Neuronal stem cell (in vitro differentiated cells): ENCODE data around the gene AHCTF1.

Experiments used
- DNase-seq: peaks from one replicate; pipeline ENCODE4 v3.0.0-alpha.2; 2013; ENCODE audit warnings: low spot score
- H2AFZ ChIP-seq: one replicate; pipeline ENCODE4 v1.6.1; 2013; ENCODE audit warnings: mild to moderate bottlenecking, low read length, inconsistent platforms
- H2AK5ac ChIP-seq: 2 replicates; pipeline ENCODE4 v1.6.1; 2013; ENCODE audit warnings: low read depth, mild to moderate bottlenecking, inconsistent platforms, low read length, moderate library complexity, mixed read lengths
- H2BK120ac ChIP-seq: 2 replicates; pipeline ENCODE4 v1.6.1; 2013; ENCODE audit warnings: low read depth, mild to moderate bottlenecking, inconsistent platforms, low read length, moderate library complexity, mixed read lengths
- H2BK12ac ChIP-seq: one replicate; pipeline ENCODE4 v1.6.1; 2013; ENCODE audit warnings: low read length, inconsistent platforms
- H2BK15ac ChIP-seq: 2 replicates; pipeline ENCODE4 v1.6.1; 2013; ENCODE audit warnings: mild to moderate bottlenecking, low read length, inconsistent platforms, mixed read lengths
- H2BK5ac ChIP-seq: one replicate; pipeline ENCODE4 v1.6.1; 2013; ENCODE audit warnings: inconsistent platforms, mild to moderate bottlenecking, low read length, moderate library complexity
- H3K14ac ChIP-seq: one replicate; pipeline ENCODE4 v1.6.1; 2013; ENCODE audit warnings: low read length, inconsistent platforms
- H3K18ac ChIP-seq: 2 replicates; pipeline ENCODE4 v1.6.1; 2013; ENCODE audit warnings: low read length, inconsistent platforms
- H3K23ac ChIP-seq: 2 replicates; pipeline ENCODE4 v1.6.1; 2013; ENCODE audit warnings: low read depth, mild to moderate bottlenecking, mixed read lengths, low read length, inconsistent platforms; ENCODE audit not compliant: poor library complexity
- H3K27ac ChIP-seq: replicated peaks from 3 replicates; pipeline ENCODE4 v1.5.1; 2013; ENCODE audit warnings: low read length, inconsistent platforms
- H3K27me3 ChIP-seq, 3 experiments: 2 replicates each; pipeline ENCODE4 v1.6.1; 2013; ENCODE audit warnings: low read length in 3 of 3, mild to moderate bottlenecking in 2 of 3, inconsistent platforms in 1 of 3, low read depth in 1 of 3, mixed read lengths in 1 of 3, moderate library complexity in 1 of 3; ENCODE audit not compliant: control insufficient read depth in 3 of 3, insufficient read depth in 3 of 3
- H3K36me3 ChIP-seq, 2 donors: replicated peaks in 1 of 2; 2 replicates each; pipeline ENCODE4 v1.6.1; 2013; ENCODE audit warnings: low read length in 2 of 2; ENCODE audit not compliant: control insufficient read depth in 2 of 2, insufficient read depth in 2 of 2
- H3K4ac ChIP-seq: 2 replicates; pipeline ENCODE4 v1.6.1; 2013; ENCODE audit warnings: inconsistent platforms, mild to moderate bottlenecking, low read length, moderate library complexity
- H3K4me1 ChIP-seq, 2 donors: 1 replicate in 1 of 2; 2 replicates in 1 of 2; pipeline ENCODE4 v1.6.1; 2013; ENCODE audit warnings: low read length in 2 of 2, low read depth in 1 of 2; ENCODE audit not compliant: control insufficient read depth in 2 of 2, insufficient read depth in 1 of 2
- H3K4me2 ChIP-seq: one replicate; pipeline ENCODE4 v1.6.1; 2013; ENCODE audit warnings: mild to moderate bottlenecking, low read length, inconsistent platforms; ENCODE audit not compliant: insufficient read depth, poor library complexity, severe bottlenecking
- H3K4me3 ChIP-seq, 2 donors: 2 replicates each; pipeline ENCODE4 v1.5.1; 2013; ENCODE audit warnings: low read length in 2 of 2, mild to moderate bottlenecking in 2 of 2, inconsistent platforms in 1 of 2, moderate library complexity in 1 of 2
- H3K79me1 ChIP-seq: one replicate; pipeline ENCODE4 v1.6.1; 2013; ENCODE audit warnings: low read depth, mild to moderate bottlenecking, inconsistent platforms, low read length, moderate library complexity
- H3K9ac ChIP-seq: one replicate; pipeline ENCODE4 v1.6.1; 2013; ENCODE audit warnings: mild to moderate bottlenecking, low read depth, low read length, inconsistent platforms; ENCODE audit not compliant: poor library complexity
- H3K9me3 ChIP-seq, 2 donors: replicated peaks in 1 of 2; 2 replicates each; pipeline versions ENCODE3 to v1.6.1; 2013; ENCODE audit warnings: low read length in 2 of 2, mild to moderate bottlenecking in 2 of 2, inconsistent platforms in 1 of 2, low read depth in 1 of 2, mixed read lengths in 1 of 2, moderate library complexity in 1 of 2; ENCODE audit not compliant: control insufficient read depth in 2 of 2, insufficient read depth in 1 of 2
- H4K8ac ChIP-seq: one replicate; pipeline ENCODE4 v1.6.1; 2013; ENCODE audit warnings: low read depth, mild to moderate bottlenecking, inconsistent platforms, low read length, moderate library complexity
- H4K91ac ChIP-seq: one replicate; pipeline ENCODE4 v1.6.1; 2013; ENCODE audit warnings: low read length, low read depth, mild to moderate bottlenecking, inconsistent platforms; ENCODE audit not compliant: poor library complexity
- WGBS, 2 donors: extraction: QIAGEN DNeasy Blood & Tissue Kit; methylation state at CpG; one replicate each; pipeline ENCODE4 v1.1.7; 2013; ENCODE audit warnings: missing lambda C conversion rate in 2 of 2, mixed read lengths in 1 of 2; ENCODE audit not compliant: insufficient read length in 2 of 2, insufficient replicate concordance in 1 of 2; ENCODE audit errors: extremely low coverage in 2 of 2; 5-methylcytosine and 5-hydroxymethylcytosine counted together

Gene AHCTF1

GRCh38 chr1:246791303-246791918 is 140.3 kb downstream of the AHCTF1 start:
- Histone ChIP-seq H3K27me3 (no peaks in the 10 kb centered on the region), H3K4me1 (peaks cover 9 to 25% of the 10 kb centered on the region in 2 donors), H3K4me2 (no peak overlapping the region), H3K4me3 (no peak overlapping the region), H2BK120ac (no peak overlapping the region), H4K91ac (no peak overlapping the region), H2AK5ac (no peak overlapping the region), H3K27ac (no peak overlapping the region), H2AFZ (no peak overlapping the region), H3K9ac (no peak overlapping the region), H3K79me1 (no peaks in the 10 kb centered on the region), H3K36me3 (no peaks in the 10 kb centered on the region), H3K9me3 (peaks cover 2% of the 10 kb centered on the region in 2 donors), H2BK15ac (no peak overlapping the region), H4K8ac (no peak overlapping the region), H3K23ac (no peak overlapping the region), H2BK12ac (no peak overlapping the region), H3K14ac (no peak overlapping the region), H3K4ac (no peak overlapping the region), H2BK5ac (no peak overlapping the region), H3K18ac (peak overlapping the region; percentile 48)
- DNase-seq = no peak
- WGBS, 2 donors = no CpG with 5 or more reads among the region's 17 CpGs

GRCh38 chr1:246790833-246791232 is 140.9 kb downstream of the AHCTF1 start:
- Histone ChIP-seq H2BK15ac (no peak overlapping the region), H3K9ac (no peak overlapping the region), H4K91ac (no peak overlapping the region), H3K4me2 (no peak overlapping the region), H3K4me1 (peaks cover 9 to 25% of the 10 kb centered on the region in 2 donors), H3K23ac (peak overlapping the region; percentile 61), H2AK5ac (peak overlapping the region; percentile 77), H3K9me3 (peaks cover 0 to 2% of the 10 kb centered on the region in 2 donors), H2BK12ac (no peak overlapping the region), H3K36me3 (no peaks in the 10 kb centered on the region), H2BK5ac (no peak overlapping the region), H3K79me1 (no peaks in the 10 kb centered on the region), H4K8ac (no peak overlapping the region), H2AFZ (no peak overlapping the region), H3K14ac (peak overlapping the region; percentile 40), H3K4ac (no peak overlapping the region), H3K18ac (no peak overlapping the region), H2BK120ac (no peak overlapping the region), H3K27ac (no peak overlapping the region), H3K4me3 (no peak overlapping the region), H3K27me3 (no peaks in the 10 kb centered on the region)
- no peak for DNase-seq
- WGBS, 2 donors = no CpG with 5 or more reads among the region's 19 CpGs

- Histone ChIP-seq H3K4me1 (peaks cover 9 to 25% of the 10 kb centered on the region in 2 donors), H3K14ac (no peak overlapping the region), H3K9ac (no peak overlapping the region), H3K36me3 (no peaks in the 10 kb centered on the region), H2BK5ac (no peak overlapping the region), H2AK5ac (peak overlapping the region; percentile 77), H4K91ac (no peak overlapping the region), H3K23ac (no peak overlapping the region), H2BK120ac (peak overlapping the region; percentile 69), H3K27me3 (no peaks in the 10 kb centered on the region), H2BK15ac (peak overlapping the region; percentile 51), H2AFZ (no peak overlapping the region), H3K79me1 (no peaks in the 10 kb centered on the region), H3K27ac (no peak overlapping the region), H3K9me3 (peaks cover 0 to 2% of the 10 kb centered on the region in 2 donors), H2BK12ac (no peak overlapping the region), H3K4me2 (no peak overlapping the region), H3K18ac (peak overlapping the region; percentile 61), H3K4ac (no peak overlapping the region), H4K8ac (no peak overlapping the region), H3K4me3 (no peak overlapping the region)
- WGBS, 2 donors = no CpG with 5 or more reads among the region's 7 CpGs
- no peak for DNase-seq
Observed at GRCh38 chr1:246790364-246790763, 141.4 kb downstream of the AHCTF1 start.

- Histone ChIP-seq H2AFZ (peak overlapping the region; percentile 66), H3K18ac (peak overlapping the region; percentile 44), H3K4me3 (no peak overlapping the region), H4K91ac (no peak overlapping the region), H4K8ac (no peak overlapping the region), H3K4ac (no peak overlapping the region), H3K27me3 (no peaks in the 10 kb centered on the region), H2BK12ac (no peak overlapping the region), H3K4me1 (peaks cover 9 to 23% of the 10 kb centered on the region in 2 donors), H3K9me3 (peaks cover 0 to 2% of the 10 kb centered on the region in 2 donors), H2BK5ac (no peak overlapping the region), H3K23ac (peak overlapping the region; percentile 11), H2BK120ac (peak overlapping the region; percentile 69), H3K79me1 (no peaks in the 10 kb centered on the region), H2AK5ac (peak overlapping the region; percentile 77), H3K9ac (peak overlapping the region; percentile 7), H2BK15ac (peak overlapping the region; percentile 51), H3K27ac (no peak overlapping the region), H3K4me2 (no peak overlapping the region), H3K14ac (no peak overlapping the region), H3K36me3 (no peaks in the 10 kb centered on the region)
- WGBS, 2 donors = no CpG with 5 or more reads among the region's 25 CpGs
- no peak for DNase-seq
Observed at GRCh38 chr1:246789454-246790339, 142.1 kb downstream of the AHCTF1 start.
